Smooth muscle cell (in vitro differentiated cells): ENCODE measurements around the gene S100A1. TPM values are rescaled to one million over a fixed set of nuclear protein-coding genes. Genes with fewer than 3 reads are reported as not detected.
A peak's percentile ranks its signal among the peaks of the same experiment; 100 is the strongest.

ENCODE experiments used
- DNase-seq: peaks from one replicate; lab custom pipeline; 2025; ENCODE audit not compliant: unreplicated experiment; lab: John Stamatoyannopoulos, UW
- H2AFZ ChIP-seq: fragments of 200-600 bp; sonication (generic); 2 replicates; pipeline ENCODE4 v1.6.0; 2016; ENCODE audit warnings: antibody characterized with exemption, low read depth, mild to moderate bottlenecking
- H3F3A ChIP-seq: fragments of 200-600 bp; sonication (generic); 2 replicates; pipeline ENCODE4 v1.6.0; 2017; ENCODE audit warnings: antibody characterized with exemption, low read depth
- H3K27ac ChIP-seq: fragments of 200-600 bp; sonication (generic); 2 replicates; pipeline ENCODE4 v1.5.1; 2016; ENCODE audit warnings: low read depth, mild to moderate bottlenecking
- H3K27me3 ChIP-seq: fragments of 200-600 bp; sonication (generic); 2 replicates; pipeline ENCODE4 v1.6.1; 2016; ENCODE audit warnings: low read depth, mild to moderate bottlenecking
- H3K36me3 ChIP-seq: fragments of 200-600 bp; sonication (generic); 2 replicates; pipeline ENCODE4 v1.5.1; 2016; ENCODE audit warnings: low read depth
- H3K4me1 ChIP-seq: fragments of 200-600 bp; sonication (generic); 2 replicates; pipeline ENCODE4 v1.5.1; 2016; ENCODE audit warnings: low read depth
- H3K4me2 ChIP-seq: fragments of 200-600 bp; sonication (generic); 2 replicates; pipeline ENCODE4 v1.6.0; 2016; ENCODE audit warnings: mild to moderate bottlenecking
- H3K4me3 ChIP-seq: fragments of 200-600 bp; sonication (generic); 2 replicates; pipeline ENCODE4 v1.5.1; 2016; ENCODE audit warnings: mild to moderate bottlenecking
- H3K79me2 ChIP-seq: fragments of 200-600 bp; sonication (generic); 2 replicates; pipeline ENCODE4 v1.6.0; 2016; ENCODE audit warnings: low read depth, mild to moderate bottlenecking
- H3K9ac ChIP-seq: fragments of 200-600 bp; sonication (generic); 2 replicates; pipeline ENCODE4 v1.6.0; 2016; ENCODE audit warnings: low read depth
- H3K9me3 ChIP-seq: fragments of 200-600 bp; sonication (generic); replicated peaks from 2 replicates; pipeline ENCODE4 v1.5.1; 2016; ENCODE audit warnings: low read depth
- H4K20me1 ChIP-seq: fragments of 200-600 bp; sonication (generic); 2 replicates; pipeline ENCODE4 v1.6.0; 2016; ENCODE audit warnings: low read depth
- WGBS: methylation state at CpG from one replicate; pipeline ENCODE4 v1.1.7; 2016; ENCODE audit warnings: low lambda C conversion rate; 5-methylcytosine and 5-hydroxymethylcytosine counted together
- polyA plus RNA-seq: library from polyadenylated mRNA; unstranded; fragments of >200 nt; fragmentation: Nextera tagmentation; extraction: Ambion mirVana; gene quantifications from 2 replicates; pipeline ENCODE4 v1.2.1, GENCODE V29; 2016
- total RNA-seq: library from RNA; depleted of rRNA; stranded (reverse); fragments of >200 nt; gene quantifications from 2 replicates; pipeline ENCODE4 v1.2.3, GENCODE V29; 2014
- TF ChIP-seq, protein P1 (sequence below): fragments of 200-600 bp; sonication (generic); IDR thresholded peaks from 2 replicates; pipeline ENCODE4 v1.5.1; 2017; ENCODE audit warnings: borderline replicate concordance, mild to moderate bottlenecking, antibody characterized with exemption; ENCODE audit not compliant: insufficient read depth, poor library complexity, severe bottlenecking

The S100A1 gene
- total and polyA plus RNA-seq, 2 experiments from 2014 or later: 1.0 to 8.3 TPM

DNA sequence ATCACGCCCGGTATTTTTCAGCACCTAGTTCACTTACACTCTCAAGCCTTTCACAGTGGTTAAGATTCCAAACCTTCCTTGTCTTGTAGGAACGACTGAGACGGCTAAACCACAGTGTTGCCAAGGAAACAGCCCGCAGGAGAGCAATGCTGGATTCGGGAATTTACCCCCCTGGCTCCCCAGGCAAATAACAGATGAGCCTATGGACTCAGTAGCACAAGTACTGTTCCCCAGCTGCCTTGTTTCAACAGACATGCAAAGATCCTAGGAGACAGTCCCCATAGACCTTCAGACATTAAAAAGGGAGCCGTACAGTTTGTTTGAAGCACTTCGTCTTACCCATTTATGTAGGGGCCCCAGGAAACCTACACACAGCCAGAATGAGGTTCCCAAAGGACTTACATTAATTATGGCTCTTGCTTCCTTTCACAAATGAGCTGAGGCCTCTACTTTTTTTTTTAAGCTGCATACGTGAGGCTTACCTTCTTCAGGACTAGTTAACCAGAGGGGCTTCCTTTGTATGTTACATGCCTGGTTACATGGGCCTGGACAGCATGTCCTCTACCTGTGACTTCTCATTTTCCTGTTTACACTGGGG lies 33.0 kb downstream of the S100A1 start:
- no peak for DNase-seq
- TF ChIP-seq, protein P1, sequence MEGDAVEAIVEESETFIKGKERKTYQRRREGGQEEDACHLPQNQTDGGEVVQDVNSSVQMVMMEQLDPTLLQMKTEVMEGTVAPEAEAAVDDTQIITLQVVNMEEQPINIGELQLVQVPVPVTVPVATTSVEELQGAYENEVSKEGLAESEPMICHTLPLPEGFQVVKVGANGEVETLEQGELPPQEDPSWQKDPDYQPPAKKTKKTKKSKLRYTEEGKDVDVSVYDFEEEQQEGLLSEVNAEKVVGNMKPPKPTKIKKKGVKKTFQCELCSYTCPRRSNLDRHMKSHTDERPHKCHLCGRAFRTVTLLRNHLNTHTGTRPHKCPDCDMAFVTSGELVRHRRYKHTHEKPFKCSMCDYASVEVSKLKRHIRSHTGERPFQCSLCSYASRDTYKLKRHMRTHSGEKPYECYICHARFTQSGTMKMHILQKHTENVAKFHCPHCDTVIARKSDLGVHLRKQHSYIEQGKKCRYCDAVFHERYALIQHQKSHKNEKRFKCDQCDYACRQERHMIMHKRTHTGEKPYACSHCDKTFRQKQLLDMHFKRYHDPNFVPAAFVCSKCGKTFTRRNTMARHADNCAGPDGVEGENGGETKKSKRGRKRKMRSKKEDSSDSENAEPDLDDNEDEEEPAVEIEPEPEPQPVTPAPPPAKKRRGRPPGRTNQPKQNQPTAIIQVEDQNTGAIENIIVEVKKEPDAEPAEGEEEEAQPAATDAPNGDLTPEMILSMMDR: no peak
- H3K9me3 ChIP-seq: no peaks in the 10 kb centered on the region
- H3K27ac ChIP-seq: peak overlapping the region; percentile 8
- H3K9ac ChIP-seq: no peak overlapping the region
- no peak overlapping the region for H3K4me2 ChIP-seq
- peaks cover 19% of the 10 kb centered on the region for H3K36me3 ChIP-seq
- no peak overlapping the region for H2AFZ ChIP-seq
- peaks cover 9% of the 10 kb centered on the region for H3K4me1 ChIP-seq
- WGBS: 72% methylated on average over 9 of the region's 9 CpGs
- peaks cover 41% of the 10 kb centered on the region for H3F3A ChIP-seq
- no peak overlapping the region for H3K4me3 ChIP-seq
- H3K27me3 ChIP-seq: no peaks in the 10 kb centered on the region
- peaks cover 12% of the 10 kb centered on the region for H3K79me2 ChIP-seq
- no peaks in the 10 kb centered on the region for H4K20me1 ChIP-seq

DNA sequence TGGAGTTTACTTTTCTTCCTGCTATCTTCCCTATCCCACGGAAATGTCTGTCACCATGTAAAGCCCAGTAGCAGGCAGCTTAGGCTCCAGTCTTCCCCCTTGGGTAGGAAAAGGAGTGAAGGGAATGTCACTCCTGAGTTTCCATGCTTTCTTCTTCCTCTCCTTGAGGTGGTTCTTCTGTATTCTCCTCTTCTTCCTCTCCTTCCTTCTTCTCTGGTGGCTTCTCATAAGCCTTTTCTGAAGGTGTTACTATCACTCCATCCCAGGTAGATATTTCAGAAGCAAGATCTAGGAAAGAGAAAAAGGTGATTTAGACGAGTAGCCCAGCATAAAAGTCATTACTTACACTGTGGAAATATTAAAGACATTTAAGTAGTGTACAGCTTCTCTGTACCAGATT lies 34.0 kb downstream of the S100A1 start:
- Histone ChIP-seq H3K9ac (no peak overlapping the region), H3K36me3 (peaks cover 19% of the 10 kb centered on the region)

DNA sequence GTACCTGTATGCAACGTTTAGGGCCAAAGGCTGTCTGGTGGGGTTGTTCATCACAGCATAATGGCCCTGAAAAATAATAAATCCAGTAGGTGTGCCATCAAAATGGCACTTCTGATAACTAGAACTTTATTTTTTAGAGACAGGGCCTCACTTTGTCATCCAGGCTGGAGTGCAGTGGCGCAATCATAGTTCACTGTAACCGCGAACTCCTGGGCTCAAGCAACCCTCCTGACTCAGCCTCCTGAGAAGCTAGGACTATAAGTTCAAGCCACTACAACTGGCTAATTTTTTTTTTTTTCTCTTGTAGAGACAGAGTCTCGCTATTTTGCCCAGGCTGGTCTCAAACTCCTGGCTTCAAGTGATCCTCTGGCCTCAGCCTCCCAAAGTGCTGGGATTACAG lies 35.0 kb downstream of the S100A1 start:
- no peak overlapping the region for H3K4me2 ChIP-seq

More for the DNA sequence above, 34.0 kb downstream of the S100A1 start:
- H3K4me1 ChIP-seq: peaks cover 9% of the 10 kb centered on the region
- no peak overlapping the region for H3K4me2 ChIP-seq
- H3K27me3 ChIP-seq: no peaks in the 10 kb centered on the region
- no peak for DNase-seq
- TF ChIP-seq, protein P1: no peak
- no peaks in the 10 kb centered on the region for H3K9me3 ChIP-seq
- no peak overlapping the region for H3K4me3 ChIP-seq
- peaks cover 16% of the 10 kb centered on the region for H3K79me2 ChIP-seq
- no peaks in the 10 kb centered on the region for H4K20me1 ChIP-seq
- H3K27ac ChIP-seq: no peak overlapping the region
- 90% methylated on average over 2 of the region's 2 CpGs for WGBS
- no peak overlapping the region for H2AFZ ChIP-seq
- H3F3A ChIP-seq: peaks cover 45% of the 10 kb centered on the region

More for the DNA sequence above, 35.0 kb downstream of the S100A1 start:
- peaks cover 9% of the 10 kb centered on the region for H3K4me1 ChIP-seq
- no peak overlapping the region for H3K9ac ChIP-seq
- no peak overlapping the region for H3K4me3 ChIP-seq
- peaks cover 49% of the 10 kb centered on the region for H3F3A ChIP-seq
- TF ChIP-seq, protein P1: no peak
- 82% methylated on average over 5 of the region's 5 CpGs for WGBS
- peaks cover 25% of the 10 kb centered on the region for H3K79me2 ChIP-seq
- H3K9me3 ChIP-seq: no peaks in the 10 kb centered on the region
- no peaks in the 10 kb centered on the region for H4K20me1 ChIP-seq
- peaks cover 19% of the 10 kb centered on the region for H3K36me3 ChIP-seq
- H3K27ac ChIP-seq: peak overlapping the region; percentile 27
- no peak overlapping the region for H2AFZ ChIP-seq
- no peaks in the 10 kb centered on the region for H3K27me3 ChIP-seq
- DNase-seq: no peak
